Activated CD4-positive, alpha-beta T cell treated with anti-CD3 and anti-CD28 coated beads, Interleukin-2, amount 10 ng/mL, durations not matched to agents 24 days and 14 days (primary cell): ENCODE results near the gene AKAP8L. TPM values are rescaled to one million over a fixed set of nuclear protein-coding genes. Genes with fewer than 3 reads are reported as not detected.

Source experiments
- DNase-seq: peaks from one replicate; pipeline ENCODE4 v3.0.0; 2022
- H3K27ac Mint-ChIP-seq: one replicate; pipeline ENCODE4 v1.8.0; 2022; ENCODE audit warnings: mild to moderate bottlenecking, mixed read lengths
- H3K27me3 Mint-ChIP-seq: one replicate; pipeline ENCODE4 v1.8.0; 2022; ENCODE audit warnings: mixed read lengths
- H3K36me3 Mint-ChIP-seq: one replicate; pipeline ENCODE4 v1.8.0; 2022; ENCODE audit warnings: low read depth, mild to moderate bottlenecking, mixed read lengths
- H3K4me1 Mint-ChIP-seq: one replicate; pipeline ENCODE4 v1.8.0; 2021; ENCODE audit warnings: mixed read lengths
- H3K4me3 Mint-ChIP-seq: one replicate; pipeline ENCODE4 v1.8.0; 2022; ENCODE audit warnings: mild to moderate bottlenecking, moderate library complexity, mixed read lengths
- H3K9me3 Mint-ChIP-seq: one replicate; pipeline ENCODE4 v1.8.0; 2021; ENCODE audit warnings: mixed read lengths
- intact Hi-C: fragments of 100-400 bp; cut with micrococcal nuclease; formaldehyde crosslinking; loops from one replicate; pipeline ENCODE4 v1.15.1; 2023
- total RNA-seq: library from RNA; stranded (reverse); gene quantifications from 2 replicates; pipeline ENCODE4 v1.2.3, GENCODE V29; 2022

The AKAP8L gene
- total RNA-seq, 1 donor from 2014 or later = 76.8 TPM

- no peak for DNase-seq
- peaks cover 64% of the 10 kb centered on the region for H3K36me3 Mint-ChIP-seq
- no peaks in the 10 kb centered on the region for H3K27me3 Mint-ChIP-seq
- intact Hi-C loops = no loop called here
- H3K27ac Mint-ChIP-seq = peak overlapping the region; percentile 41
- H3K9me3 Mint-ChIP-seq = peaks cover 6% of the 10 kb centered on the region
- peaks cover 24% of the 10 kb centered on the region for H3K4me1 Mint-ChIP-seq
- H3K4me3 Mint-ChIP-seq = no peak overlapping the region
These were observed 35.4 kb upstream of the AKAP8L start for GRCh38 chr19:15453906-15454860.

DNA sequence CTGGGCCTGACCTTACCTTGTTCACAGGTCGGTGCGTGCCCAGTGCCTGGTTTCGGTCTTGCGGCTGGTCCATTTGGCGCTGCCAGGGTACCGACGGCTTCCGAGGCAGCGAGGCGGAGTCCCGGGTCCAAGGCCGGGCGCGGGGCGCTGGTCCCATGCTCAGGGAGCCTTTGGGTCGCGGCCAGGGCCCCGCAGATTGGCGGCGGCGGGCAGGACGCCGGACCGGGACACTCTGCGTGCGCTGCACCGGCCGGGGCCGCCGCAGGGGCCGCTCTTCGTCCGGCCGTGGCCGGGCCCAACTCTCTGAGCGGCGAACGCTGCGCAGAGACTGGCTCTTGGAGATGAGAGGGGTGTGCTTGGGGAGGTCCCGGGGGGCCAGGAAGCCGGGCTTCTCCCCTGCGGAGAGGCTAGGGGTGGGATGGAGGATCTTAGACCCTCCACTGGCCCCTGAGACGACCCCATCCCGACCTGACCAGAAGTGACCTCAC lies 34.3 kb upstream of the AKAP8L start:
- intact Hi-C loops = no loop called here
- no peak for DNase-seq
- no peak overlapping the region for H3K4me3 Mint-ChIP-seq
- peaks cover 30% of the 10 kb centered on the region for H3K4me1 Mint-ChIP-seq
- H3K27me3 Mint-ChIP-seq = no peaks in the 10 kb centered on the region
- H3K36me3 Mint-ChIP-seq = peaks cover 67% of the 10 kb centered on the region
- H3K27ac Mint-ChIP-seq = no peak overlapping the region
- peaks cover 6% of the 10 kb centered on the region for H3K9me3 Mint-ChIP-seq

- Mint-ChIP-seq H3K27ac (peak overlapping the region; percentile 37), H3K27me3 (no peaks in the 10 kb centered on the region), H3K4me3 (no peak overlapping the region), H3K36me3 (peaks cover 63% of the 10 kb centered on the region), H3K9me3 (peaks cover 6% of the 10 kb centered on the region), H3K4me1 (peaks cover 30% of the 10 kb centered on the region)
- intact Hi-C loops = no loop called here
- DNase-seq = peak; percentile 80
These were observed 33.6 kb upstream of the AKAP8L start for GRCh38 chr19:15452111-15453047.

DNA sequence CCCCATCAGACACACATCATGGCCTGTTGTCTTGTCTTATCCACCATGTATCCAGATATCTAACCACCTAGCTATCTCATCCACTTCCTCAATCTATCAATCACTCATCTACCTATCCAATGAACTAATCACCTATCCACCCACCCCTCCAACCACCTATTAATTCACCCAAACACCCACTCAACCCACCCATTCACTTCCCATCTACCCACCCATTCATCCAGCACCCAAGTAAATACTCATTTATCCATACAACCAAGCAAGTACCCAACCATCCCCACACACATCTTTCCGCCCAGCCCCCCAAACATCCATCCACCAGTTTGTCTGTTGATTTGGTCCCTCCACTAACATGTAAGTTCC lies 31.7 kb upstream of the AKAP8L start:
- H3K36me3 Mint-ChIP-seq = peaks cover 50% of the 10 kb centered on the region
- H3K4me3 Mint-ChIP-seq = peak overlapping the region; percentile 74
- H3K4me1 Mint-ChIP-seq = peaks cover 30% of the 10 kb centered on the region
- no peaks in the 10 kb centered on the region for H3K27me3 Mint-ChIP-seq
- peak overlapping the region; percentile 92 for H3K27ac Mint-ChIP-seq
- intact Hi-C loops = no loop called here
- DNase-seq = no peak
- H3K9me3 Mint-ChIP-seq = peaks cover 6% of the 10 kb centered on the region

DNA sequence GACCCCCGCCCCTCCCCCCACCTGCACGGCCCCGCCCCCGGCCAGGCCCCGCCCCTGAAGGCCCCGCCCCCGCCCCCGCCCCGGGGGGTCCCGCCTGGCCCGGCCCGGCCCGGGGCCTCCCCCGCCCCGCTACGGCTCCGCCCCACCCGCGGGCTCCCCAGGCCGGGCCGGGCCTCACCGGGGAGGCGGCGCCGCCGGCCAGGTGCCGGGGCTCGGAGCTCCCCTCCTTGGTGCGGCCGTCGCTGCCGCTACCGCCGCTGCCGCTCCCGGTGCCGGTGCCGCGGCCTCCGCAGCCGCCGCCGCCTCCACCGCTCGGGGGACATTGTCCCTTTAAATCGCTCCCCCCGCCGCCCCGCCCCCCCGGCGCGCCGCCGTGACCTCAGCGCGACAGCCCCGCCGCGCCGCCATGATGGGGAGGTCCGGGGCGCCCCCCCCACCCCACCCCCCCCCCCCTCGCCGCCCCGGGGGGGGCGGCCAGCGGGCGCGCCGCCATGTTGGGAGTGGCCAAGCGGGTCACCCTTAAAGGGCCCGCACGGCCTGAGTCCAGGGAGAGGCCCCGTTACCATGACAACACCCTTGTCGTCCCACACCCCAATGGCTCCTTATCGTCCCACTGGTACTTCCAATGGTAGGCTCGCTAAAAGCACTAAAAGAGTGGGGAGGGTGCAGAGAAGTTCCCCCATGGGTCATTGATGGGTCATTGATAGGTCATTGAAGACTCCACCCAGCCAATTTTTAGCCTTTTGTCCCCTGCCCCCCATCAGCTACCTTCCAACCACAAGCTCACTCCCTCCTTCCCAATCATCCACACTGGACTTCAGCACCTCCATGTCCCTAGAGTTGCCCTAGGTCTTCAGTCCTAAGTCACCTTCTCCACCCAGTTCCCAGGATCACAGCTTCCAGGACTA lies 31.1 kb upstream of the AKAP8L start, which contains the start of gene WIZ:
Gene WIZ (minus strand): TSS at position 337 of the 908 bp plus-strand sequence. CDS start 1,649 bp downstream, outside the sequence.
- DNase-seq = peak; percentile 94
- H3K4me1 Mint-ChIP-seq = peaks cover 30% of the 10 kb centered on the region
- H3K4me3 Mint-ChIP-seq = peak within 1 kb of the TSS; percentile 74
- H3K36me3 Mint-ChIP-seq = peaks cover 44% of the 10 kb centered on the region
- peak within 1 kb of the TSS; percentile 92 for H3K27ac Mint-ChIP-seq
- H3K27me3 Mint-ChIP-seq = no peaks in the 10 kb centered on the region
- H3K9me3 Mint-ChIP-seq = peaks cover 6% of the 10 kb centered on the region
- intact Hi-C loops = no loop called here

GRCh38 chr19:15448778-15449619 lies 30.2 kb upstream of the AKAP8L start:
- Mint-ChIP-seq H3K36me3 (peaks cover 36% of the 10 kb centered on the region), H3K9me3 (peaks cover 6% of the 10 kb centered on the region), H3K4me1 (peaks cover 30% of the 10 kb centered on the region), H3K27ac (peak overlapping the region; percentile 52), H3K4me3 (peak overlapping the region; percentile 73), H3K27me3 (no peaks in the 10 kb centered on the region)
- no peak for DNase-seq
- intact Hi-C loops = no loop called here

GRCh38 chr19:15448044-15448777 lies 29.4 kb upstream of the AKAP8L start:
- intact Hi-C loops = no loop called here
- Mint-ChIP-seq H3K36me3 (peaks cover 30% of the 10 kb centered on the region), H3K4me1 (peaks cover 26% of the 10 kb centered on the region), H3K4me3 (peak overlapping the region; percentile 73), H3K9me3 (peaks cover 6% of the 10 kb centered on the region), H3K27ac (peak overlapping the region; percentile 52), H3K27me3 (no peaks in the 10 kb centered on the region)
- no peak for DNase-seq

DNA sequence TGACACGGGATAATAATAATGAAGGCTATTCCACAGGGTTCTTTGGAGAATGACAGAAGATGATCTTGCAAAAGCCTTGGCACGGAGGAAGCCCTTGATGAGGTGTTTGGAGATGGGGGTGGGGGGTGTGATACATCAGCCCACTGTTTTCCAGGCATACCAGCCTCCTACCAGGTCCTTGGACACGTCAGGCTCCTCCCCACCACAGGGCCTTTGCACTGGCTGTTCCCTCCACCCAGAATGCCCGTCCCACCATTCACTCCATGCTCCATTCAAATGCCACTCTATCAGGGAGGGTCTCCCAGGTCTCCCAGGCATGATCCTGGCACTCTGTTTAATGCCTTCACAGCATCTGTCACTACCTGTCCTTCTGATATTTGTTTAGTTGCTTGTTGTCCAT lies 28.3 kb upstream of the AKAP8L start:
- Mint-ChIP-seq H3K27ac (no peak overlapping the region), H3K27me3 (no peaks in the 10 kb centered on the region), H3K36me3 (peaks cover 25% of the 10 kb centered on the region), H3K4me1 (peaks cover 22% of the 10 kb centered on the region), H3K4me3 (no peak overlapping the region), H3K9me3 (peaks cover 6% of the 10 kb centered on the region)
- no peak for DNase-seq
- intact Hi-C loops = no loop called here

GRCh38 chr19:15445807-15446376 lies 27.1 kb upstream of the AKAP8L start:
- peaks cover 14% of the 10 kb centered on the region for H3K4me1 Mint-ChIP-seq

GRCh38 chr19:15445227-15445605 lies 26.4 kb upstream of the AKAP8L start:
- Mint-ChIP-seq H3K36me3 (peaks cover 8% of the 10 kb centered on the region), H3K27me3 (no peaks in the 10 kb centered on the region), H3K27ac (no peak overlapping the region), H3K4me1 (peaks cover 8% of the 10 kb centered on the region), H3K9me3 (peaks cover under 1% of the 10 kb centered on the region), H3K4me3 (no peak overlapping the region)
- intact Hi-C loops = no loop called here
- DNase-seq = no peak

More at GRCh38 chr19:15445807-15446376, 27.1 kb upstream of the AKAP8L start:
- H3K36me3 Mint-ChIP-seq = peaks cover 14% of the 10 kb centered on the region
- no peak for DNase-seq
- intact Hi-C loops = no loop called here
- peaks cover 6% of the 10 kb centered on the region for H3K9me3 Mint-ChIP-seq
- H3K4me3 Mint-ChIP-seq = no peak overlapping the region
- no peaks in the 10 kb centered on the region for H3K27me3 Mint-ChIP-seq
- H3K27ac Mint-ChIP-seq = no peak overlapping the region

DNA sequence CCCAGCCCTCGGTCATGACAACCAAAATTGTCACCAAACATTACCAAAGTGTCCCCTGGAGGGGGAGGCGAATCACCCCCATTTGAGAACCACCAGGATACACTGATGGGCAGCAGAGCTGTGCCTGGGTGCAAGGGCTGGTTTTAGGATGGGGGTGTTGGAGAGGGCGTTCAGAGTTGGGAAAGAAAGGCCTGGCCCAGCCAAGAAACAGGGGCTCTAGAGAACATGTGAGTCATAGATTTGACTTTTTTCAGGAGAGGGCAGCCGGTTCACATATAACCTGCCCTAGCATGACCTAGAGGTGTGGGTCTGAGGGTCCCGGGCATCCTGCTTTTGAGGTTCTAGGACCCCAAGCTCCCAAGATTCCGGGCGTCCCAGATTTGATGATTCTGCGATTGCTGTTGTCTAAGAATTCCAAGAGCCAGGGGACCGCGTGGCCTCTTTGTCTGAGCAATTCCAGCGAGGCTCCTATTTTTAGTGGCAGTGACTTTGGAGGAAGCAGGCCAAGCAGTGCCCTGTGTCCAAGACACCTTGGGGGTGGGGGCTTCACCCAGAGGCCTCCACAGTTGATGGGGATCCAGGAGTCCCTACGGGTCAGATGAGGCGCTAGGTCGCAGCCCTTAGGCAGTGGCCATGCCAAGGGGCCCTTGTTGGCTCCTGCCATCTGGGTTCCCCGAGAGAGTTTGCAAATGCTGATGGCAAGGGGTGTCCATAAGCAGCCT lies 25.9 kb upstream of the AKAP8L start:
- Mint-ChIP-seq H3K9me3 (no peaks in the 10 kb centered on the region), H3K36me3 (peaks cover 8% of the 10 kb centered on the region), H3K4me1 (peaks cover 6% of the 10 kb centered on the region), H3K27me3 (no peaks in the 10 kb centered on the region), H3K27ac (no peak overlapping the region), H3K4me3 (no peak overlapping the region)
- no peak for DNase-seq
- intact Hi-C loops = no loop called here
